Measurements from ENCODE around the gene AUTS2. TPM values are rescaled to one million over a fixed set of nuclear protein-coding genes. Genes with fewer than 3 reads are reported as not detected.
"Not testable (repeated sequence)": the region's sequence is repeated elsewhere in the genome, so short reads cannot be mapped to it uniquely, and the experiment has no call there.

AUTS2 gene
- polyA plus RNA-seq, 1 experiment, result 0.54 TPM

DNA sequence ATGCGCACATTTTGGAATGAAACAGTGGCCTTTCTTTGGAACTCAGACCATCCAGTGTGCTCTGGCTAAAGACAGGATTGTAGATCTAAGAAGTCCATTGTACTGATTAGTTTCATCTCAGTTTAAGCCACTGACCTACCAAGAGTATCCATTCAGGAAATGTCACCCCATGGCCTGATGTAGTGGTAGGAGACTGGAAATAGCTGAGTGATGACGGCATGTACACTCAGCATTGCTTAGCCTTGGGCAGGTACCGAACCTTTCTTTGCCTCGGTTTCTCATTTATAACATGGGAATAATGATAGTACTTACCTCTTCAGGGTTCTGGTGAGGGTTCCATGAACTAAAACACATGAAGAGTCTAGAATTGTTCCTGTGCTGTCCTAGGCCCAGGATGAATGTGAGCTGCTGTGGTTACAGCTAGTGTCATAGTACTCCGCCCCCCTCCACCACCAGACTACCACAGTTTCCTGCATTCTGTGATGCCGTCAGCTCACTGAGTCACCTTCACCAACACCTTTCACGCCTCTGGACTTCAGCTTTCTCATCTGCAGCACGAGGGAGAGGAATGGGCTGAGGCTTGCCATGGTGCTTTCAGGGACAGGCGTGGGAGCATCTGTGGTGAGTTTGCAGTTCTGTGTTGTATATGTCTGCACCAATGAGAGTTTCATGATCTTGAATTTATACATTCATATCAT is 1049.7 kb downstream of the AUTS2 start:
- ChIA-PET CTCF (no interaction called here), POLR2A (no interaction called here)
- TF ChIP-seq, protein P1, sequence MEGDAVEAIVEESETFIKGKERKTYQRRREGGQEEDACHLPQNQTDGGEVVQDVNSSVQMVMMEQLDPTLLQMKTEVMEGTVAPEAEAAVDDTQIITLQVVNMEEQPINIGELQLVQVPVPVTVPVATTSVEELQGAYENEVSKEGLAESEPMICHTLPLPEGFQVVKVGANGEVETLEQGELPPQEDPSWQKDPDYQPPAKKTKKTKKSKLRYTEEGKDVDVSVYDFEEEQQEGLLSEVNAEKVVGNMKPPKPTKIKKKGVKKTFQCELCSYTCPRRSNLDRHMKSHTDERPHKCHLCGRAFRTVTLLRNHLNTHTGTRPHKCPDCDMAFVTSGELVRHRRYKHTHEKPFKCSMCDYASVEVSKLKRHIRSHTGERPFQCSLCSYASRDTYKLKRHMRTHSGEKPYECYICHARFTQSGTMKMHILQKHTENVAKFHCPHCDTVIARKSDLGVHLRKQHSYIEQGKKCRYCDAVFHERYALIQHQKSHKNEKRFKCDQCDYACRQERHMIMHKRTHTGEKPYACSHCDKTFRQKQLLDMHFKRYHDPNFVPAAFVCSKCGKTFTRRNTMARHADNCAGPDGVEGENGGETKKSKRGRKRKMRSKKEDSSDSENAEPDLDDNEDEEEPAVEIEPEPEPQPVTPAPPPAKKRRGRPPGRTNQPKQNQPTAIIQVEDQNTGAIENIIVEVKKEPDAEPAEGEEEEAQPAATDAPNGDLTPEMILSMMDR (IDR thresholded peaks at IDR 0.05; ENCODE audit: insufficient read depth, low read depth, low read length), result no peak
- no peaks in the 10 kb centered on the region for H3K36me3 ChIP-seq (ENCODE audit: control insufficient read depth, insufficient read depth, low read length)
- no peak overlapping the region for H3K4me3 ChIP-seq (ENCODE audit: low read depth, low read length)
- no peaks in the 10 kb centered on the region for H3K27me3 ChIP-seq (ENCODE audit: control insufficient read depth, insufficient read depth, low read length)
- no peak for DNase-seq (ENCODE audit: low read depth)

DNA sequence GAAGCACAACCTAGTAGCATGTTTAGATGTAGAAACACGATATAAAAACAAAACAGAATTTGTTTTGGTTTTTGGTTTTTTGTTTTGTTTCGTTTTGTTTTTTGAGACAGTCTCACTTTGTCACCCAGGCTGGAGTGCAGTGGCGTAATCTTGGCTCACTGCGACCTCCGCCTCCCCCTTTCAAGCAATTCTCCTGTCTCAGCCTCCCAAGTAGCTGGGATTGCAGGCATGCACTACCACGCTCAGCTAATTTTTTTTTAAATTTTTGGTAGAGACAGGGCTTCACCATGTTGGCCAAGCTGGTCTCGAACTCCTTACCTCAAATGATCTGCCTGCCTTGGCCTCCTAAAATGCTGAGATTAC is 1050.2 kb downstream of the AUTS2 start:
- H3K4me3 ChIP-seq (ENCODE audit: low read depth, low read length); H3K36me3 ChIP-seq (ENCODE audit: control insufficient read depth, insufficient read depth, low read length); CTCF ChIA-PET; DNase-seq (ENCODE audit: low read depth); H3K27me3 ChIP-seq (ENCODE audit: control insufficient read depth, insufficient read depth, low read length): not testable (repeated sequence)
- POLR2A ChIA-PET, result interaction anchor here (0.6 kb wide), 1 partner anchor 127 kb away, joined by 4 read pairs; no protein-coding TSS in a partner anchor

DNA sequence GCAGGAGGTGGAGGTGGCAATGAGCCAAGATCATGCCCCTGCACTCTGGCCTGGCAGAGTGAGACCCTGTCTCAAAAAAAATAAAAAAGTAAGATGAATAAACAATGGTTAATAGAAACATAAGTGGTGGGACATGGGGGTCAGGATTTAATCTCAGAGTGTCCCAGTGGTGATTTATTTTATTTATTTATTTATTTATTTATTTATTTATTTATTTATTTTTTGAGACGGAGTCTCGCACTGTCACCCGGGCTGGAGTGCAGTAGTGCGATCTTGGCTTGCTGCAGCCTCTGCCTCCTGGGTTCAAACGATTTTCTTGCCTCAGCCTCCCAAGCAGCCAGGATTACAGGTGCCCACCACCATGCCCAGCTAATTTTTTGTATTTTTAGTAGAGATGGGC is 1051.0 kb downstream of the AUTS2 start:
- TF ChIP-seq, protein P1 (IDR thresholded peaks at IDR 0.05; ENCODE audit: insufficient read depth, low read depth, low read length), result no peak
- no peak overlapping the region for H3K4me3 ChIP-seq (ENCODE audit: low read depth, low read length)
- no peak for DNase-seq (ENCODE audit: low read depth)
- no peaks in the 10 kb centered on the region for H3K27me3 ChIP-seq (ENCODE audit: control insufficient read depth, insufficient read depth, low read length)
- CTCF ChIA-PET, result no interaction called here
- no peaks in the 10 kb centered on the region for H3K36me3 ChIP-seq (ENCODE audit: control insufficient read depth, insufficient read depth, low read length)
- POLR2A ChIA-PET, result no interaction called here

DNA sequence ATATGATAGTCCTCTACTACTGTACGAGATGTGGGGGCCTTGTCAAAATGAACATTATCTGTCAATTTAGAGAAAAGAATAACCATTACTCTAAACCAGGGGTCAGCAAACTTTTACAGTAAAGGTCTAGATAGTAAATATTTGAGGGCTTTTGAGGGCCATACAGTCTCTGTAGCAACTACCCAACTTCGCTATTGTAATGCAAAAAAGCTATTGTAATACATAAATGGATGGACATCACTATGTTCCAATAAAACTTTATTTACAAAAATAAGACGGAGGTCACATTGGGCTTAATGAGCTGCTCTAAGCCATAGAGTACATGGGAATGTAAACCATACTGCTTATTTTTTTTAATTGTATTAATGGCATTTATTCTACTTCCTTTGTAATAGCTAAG is 1055.9 kb downstream of the AUTS2 start:
- CTCF ChIA-PET, result no interaction called here

DNA sequence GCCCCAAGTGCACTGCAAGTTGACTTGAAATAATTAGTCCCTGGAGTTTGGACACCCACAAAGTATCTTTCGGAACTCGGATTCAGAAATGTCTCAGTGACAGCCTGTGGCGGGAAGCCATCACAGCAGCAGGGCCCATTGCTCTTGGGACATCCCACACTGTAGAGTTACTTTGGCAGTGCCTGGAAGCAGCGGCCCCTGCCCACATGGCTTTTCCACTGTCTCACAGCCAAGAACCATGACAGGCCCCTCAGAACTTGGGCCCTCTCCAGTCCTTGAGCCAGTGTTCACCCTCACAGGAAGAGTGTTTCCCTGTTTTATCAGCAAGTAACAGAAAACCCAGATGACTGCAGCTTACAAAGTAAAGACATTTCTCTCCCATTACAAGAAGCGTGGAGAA is 1056.7 kb downstream of the AUTS2 start:
- TF ChIP-seq, protein P1 (IDR thresholded peaks at IDR 0.05; ENCODE audit: insufficient read depth, low read depth, low read length), result no peak
- POLR2A ChIA-PET, result no interaction called here

More for the DNA sequence above, 1055.9 kb downstream of the AUTS2 start:
- Histone ChIP-seq H3K4me3 (ENCODE audit: low read depth, low read length) (no peak overlapping the region), H3K36me3 (ENCODE audit: control insufficient read depth, insufficient read depth, low read length) (no peaks in the 10 kb centered on the region), H3K27me3 (ENCODE audit: control insufficient read depth, insufficient read depth, low read length) (no peaks in the 10 kb centered on the region)
- DNase-seq (ENCODE audit: low read depth), result no peak
- POLR2A ChIA-PET, result no interaction called here
- TF ChIP-seq, protein P1 (IDR thresholded peaks at IDR 0.05; ENCODE audit: insufficient read depth, low read depth, low read length), result no peak

DNA sequence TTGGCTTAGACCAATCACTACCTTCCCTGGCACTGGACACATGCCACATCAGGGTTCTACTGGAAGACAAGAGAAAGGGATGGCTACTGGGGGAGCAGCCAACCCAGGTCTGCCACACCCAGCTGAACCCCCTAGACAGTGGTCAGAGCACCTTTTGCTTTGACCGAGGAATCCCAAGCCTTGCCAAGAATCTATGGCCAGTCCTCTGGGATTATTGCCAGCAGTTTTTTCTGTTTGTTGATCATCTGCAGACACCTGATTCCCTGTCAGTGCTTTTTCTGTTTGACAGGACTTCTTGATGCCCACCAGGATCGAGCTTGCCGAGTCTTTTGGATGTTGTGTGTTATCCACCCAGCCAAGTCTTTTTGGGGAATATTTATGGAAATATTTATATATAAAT is 1057.4 kb downstream of the AUTS2 start:
- DNase-seq (ENCODE audit: low read depth), result no peak
- no peak overlapping the region for H3K4me3 ChIP-seq (ENCODE audit: low read depth, low read length)
- ChIA-PET CTCF (no interaction called here), POLR2A (no interaction called here)
- H3K27me3 ChIP-seq (ENCODE audit: control insufficient read depth, insufficient read depth, low read length), result no peaks in the 10 kb centered on the region
- H3K36me3 ChIP-seq (ENCODE audit: control insufficient read depth, insufficient read depth, low read length), result no peaks in the 10 kb centered on the region
- TF ChIP-seq, protein P1 (IDR thresholded peaks at IDR 0.05; ENCODE audit: insufficient read depth, low read depth, low read length), result no peak

More for the DNA sequence above, 1056.7 kb downstream of the AUTS2 start:
- no peaks in the 10 kb centered on the region for H3K27me3 ChIP-seq (ENCODE audit: control insufficient read depth, insufficient read depth, low read length)
- no peaks in the 10 kb centered on the region for H3K36me3 ChIP-seq (ENCODE audit: control insufficient read depth, insufficient read depth, low read length)
- CTCF ChIA-PET, result no interaction called here
- H3K4me3 ChIP-seq (ENCODE audit: low read depth, low read length), result no peak overlapping the region
- DNase-seq (ENCODE audit: low read depth), result no peak

All from BJ (cell line).